GM13977 (cell line): ENCODE results near the gene UGT1A6.
"Not testable (repeated sequence)": the region's sequence is repeated elsewhere in the genome, so short reads cannot be mapped to it uniquely, and the experiment has no call there.

Experiments
- DNase-seq: peaks from one replicate; pipeline ENCODE4 v3.0.0; 2012; ENCODE audit warnings: low spot score
- in situ Hi-C: fragments of 300-500 bp; cut with MboI; formaldehyde crosslinking; loops from one replicate; pipeline ENCODE4 v1.12.0; 2022; ENCODE audit warnings: low sequenced_read_pairs, low pct_unique_long_range_greater_than_20kb, mixed read lengths, inconsistent platforms; ENCODE audit not compliant: unreplicated experiment
- TF ChIP-seq, protein P1 (sequence below): IDR thresholded peaks from 2 replicates; pipeline ENCODE4 v1.5.1; 2012; ENCODE audit warnings: mild to moderate bottlenecking, control low read depth; ENCODE audit not compliant: insufficient read depth; ENCODE audit errors: extremely low read depth, missing control alignments

Gene UGT1A6

DNA sequence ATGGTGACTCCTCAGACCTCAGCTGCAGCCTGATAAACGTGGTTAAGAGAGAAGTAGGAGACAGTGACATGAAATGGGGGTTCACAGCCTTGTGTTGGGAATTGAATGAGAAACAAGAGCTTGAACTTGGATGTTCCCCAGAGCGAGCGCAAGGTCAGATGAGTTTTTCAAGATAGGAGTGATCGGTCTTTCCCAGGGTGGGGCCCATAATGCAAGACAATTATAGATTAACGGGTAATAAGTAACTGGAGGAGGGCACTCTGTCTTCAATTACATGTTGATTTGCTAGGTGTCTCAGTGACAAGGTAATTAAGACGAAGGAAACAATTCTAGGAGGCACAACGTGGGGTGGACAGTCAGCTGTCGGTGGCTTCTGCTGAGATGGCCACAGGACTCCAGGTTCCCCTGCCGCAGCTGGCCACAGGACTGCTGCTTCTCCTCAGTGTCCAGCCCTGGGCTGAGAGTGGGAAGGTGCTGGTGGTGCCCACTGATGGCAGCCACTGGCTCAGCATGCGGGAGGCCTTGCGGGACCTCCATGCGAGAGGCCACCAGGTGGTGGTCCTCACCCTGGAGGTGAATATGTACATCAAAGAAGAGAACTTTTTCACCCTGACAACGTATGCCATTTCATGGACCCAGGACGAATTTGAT lies 20.0 kb downstream of the UGT1A6 start, which contains the start of gene UGT1A5:
TSS of gene UGT1A5 (plus strand) at position 297 of the 651 bp plus-strand sequence. CDS start at position 382, 85 bp downstream.
- no peak for DNase-seq
- TF ChIP-seq, protein P1, sequence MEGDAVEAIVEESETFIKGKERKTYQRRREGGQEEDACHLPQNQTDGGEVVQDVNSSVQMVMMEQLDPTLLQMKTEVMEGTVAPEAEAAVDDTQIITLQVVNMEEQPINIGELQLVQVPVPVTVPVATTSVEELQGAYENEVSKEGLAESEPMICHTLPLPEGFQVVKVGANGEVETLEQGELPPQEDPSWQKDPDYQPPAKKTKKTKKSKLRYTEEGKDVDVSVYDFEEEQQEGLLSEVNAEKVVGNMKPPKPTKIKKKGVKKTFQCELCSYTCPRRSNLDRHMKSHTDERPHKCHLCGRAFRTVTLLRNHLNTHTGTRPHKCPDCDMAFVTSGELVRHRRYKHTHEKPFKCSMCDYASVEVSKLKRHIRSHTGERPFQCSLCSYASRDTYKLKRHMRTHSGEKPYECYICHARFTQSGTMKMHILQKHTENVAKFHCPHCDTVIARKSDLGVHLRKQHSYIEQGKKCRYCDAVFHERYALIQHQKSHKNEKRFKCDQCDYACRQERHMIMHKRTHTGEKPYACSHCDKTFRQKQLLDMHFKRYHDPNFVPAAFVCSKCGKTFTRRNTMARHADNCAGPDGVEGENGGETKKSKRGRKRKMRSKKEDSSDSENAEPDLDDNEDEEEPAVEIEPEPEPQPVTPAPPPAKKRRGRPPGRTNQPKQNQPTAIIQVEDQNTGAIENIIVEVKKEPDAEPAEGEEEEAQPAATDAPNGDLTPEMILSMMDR = no peak
- in situ Hi-C loops = loop anchor here (25.0 kb wide), 1 partner anchor 225 kb away; no protein-coding TSS in a partner anchor

DNA sequence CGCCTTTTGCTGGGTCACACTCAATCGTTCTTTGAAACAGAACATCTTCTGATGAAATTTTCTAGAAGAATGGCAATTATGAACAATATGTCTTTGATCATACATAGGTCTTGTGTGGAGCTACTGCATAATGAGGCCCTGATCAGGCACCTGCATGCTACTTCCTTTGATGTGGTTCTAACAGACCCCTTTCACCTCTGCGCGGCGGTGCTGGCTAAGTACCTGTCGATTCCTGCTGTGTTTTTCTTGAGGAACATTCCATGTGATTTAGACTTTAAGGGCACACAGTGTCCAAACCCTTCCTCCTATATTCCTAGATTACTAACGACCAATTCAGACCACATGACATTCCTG lies 20.5 kb downstream of the UGT1A6 start:
- no peak for DNase-seq
- in situ Hi-C loops = loop anchor here (25.0 kb wide), 1 partner anchor 226 kb away; no protein-coding TSS in a partner anchor
- TF ChIP-seq, protein P1 = no peak

DNA sequence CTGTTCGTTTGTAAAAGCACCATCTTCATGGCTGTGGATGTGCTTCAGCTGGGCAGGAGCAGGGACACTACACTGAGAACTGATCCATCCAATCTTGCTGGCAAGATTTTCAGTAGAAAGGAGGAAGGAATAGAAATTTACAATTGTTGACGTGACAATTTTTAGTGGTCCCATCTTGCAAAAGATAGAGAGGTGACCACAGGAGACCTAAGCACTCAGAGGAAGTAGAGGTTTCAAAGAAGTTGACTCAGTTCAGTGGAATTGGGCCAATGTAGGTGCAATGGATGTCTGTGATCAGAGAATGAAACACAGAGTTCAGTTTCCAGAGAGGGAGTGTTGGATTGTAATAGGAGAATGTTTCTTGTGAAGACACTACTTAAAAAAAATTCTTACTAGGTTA lies 21.4 kb downstream of the UGT1A6 start:
- TF ChIP-seq, protein P1 = no peak
- no peak for DNase-seq
- in situ Hi-C loops = loop anchor here (25.0 kb wide), 1 partner anchor 227 kb away; no protein-coding TSS in a partner anchor

DNA sequence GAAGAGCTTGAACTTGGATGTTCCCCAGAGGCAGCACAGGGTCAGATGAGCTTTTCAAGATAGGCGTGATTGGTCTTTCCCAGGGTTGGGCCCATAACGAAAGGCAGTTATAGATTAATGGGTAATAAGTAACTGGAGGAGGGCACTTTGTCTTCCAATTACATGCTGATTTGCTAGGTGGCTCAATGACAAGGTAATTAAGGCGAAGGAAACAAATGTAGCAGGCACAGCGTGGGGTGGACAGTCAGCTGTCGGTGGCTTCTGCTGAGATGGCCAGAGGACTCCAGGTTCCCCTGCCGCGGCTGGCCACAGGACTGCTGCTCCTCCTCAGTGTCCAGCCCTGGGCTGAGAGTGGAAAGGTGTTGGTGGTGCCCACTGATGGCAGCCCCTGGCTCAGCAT lies 25.9 kb downstream of the UGT1A6 start, which contains the start of gene UGT1A4:
TSS of gene UGT1A4 (plus strand) at position 185 of the 400 bp plus-strand sequence. CDS start at position 270, 85 bp downstream.
- DNase-seq = no peak
- TF ChIP-seq, protein P1 = no peak
- in situ Hi-C loops = loop anchor here (25.0 kb wide), 1 partner anchor 231 kb away; no protein-coding TSS in a partner anchor

DNA sequence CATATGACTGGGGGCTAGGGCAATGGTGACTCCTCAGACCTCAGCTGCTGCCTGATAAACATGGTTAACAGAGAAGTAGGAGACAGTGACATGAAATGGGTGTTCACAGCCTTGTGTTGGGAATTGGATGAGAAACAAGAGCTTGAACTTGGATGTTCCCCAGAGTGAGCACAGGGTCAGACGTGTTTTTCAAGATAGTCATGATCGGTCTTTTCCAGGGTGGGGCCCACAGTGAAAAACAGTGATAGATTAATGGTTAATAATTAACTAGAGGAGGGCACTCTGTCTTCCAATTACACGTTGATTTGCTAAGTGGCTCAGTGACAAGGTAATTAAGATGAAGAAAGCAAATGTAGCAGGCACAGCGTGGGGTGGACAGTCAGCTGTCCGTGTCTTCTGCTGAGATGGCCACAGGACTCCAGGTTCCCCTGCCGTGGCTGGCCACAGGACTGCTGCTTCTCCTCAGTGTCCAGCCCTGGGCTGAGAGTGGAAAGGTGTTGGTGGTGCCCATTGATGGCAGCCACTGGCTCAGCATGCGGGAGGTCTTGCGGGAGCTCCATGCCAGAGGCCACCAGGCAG lies 36.1 kb downstream of the UGT1A6 start, which contains the start of gene UGT1A3:
TSS of gene UGT1A3 (plus strand) at position 320 of the 579 bp plus-strand sequence. CDS start at position 405, 85 bp downstream.
- in situ Hi-C loops = no loop called here
- DNase-seq = no peak
- TF ChIP-seq, protein P1 = no peak

DNA sequence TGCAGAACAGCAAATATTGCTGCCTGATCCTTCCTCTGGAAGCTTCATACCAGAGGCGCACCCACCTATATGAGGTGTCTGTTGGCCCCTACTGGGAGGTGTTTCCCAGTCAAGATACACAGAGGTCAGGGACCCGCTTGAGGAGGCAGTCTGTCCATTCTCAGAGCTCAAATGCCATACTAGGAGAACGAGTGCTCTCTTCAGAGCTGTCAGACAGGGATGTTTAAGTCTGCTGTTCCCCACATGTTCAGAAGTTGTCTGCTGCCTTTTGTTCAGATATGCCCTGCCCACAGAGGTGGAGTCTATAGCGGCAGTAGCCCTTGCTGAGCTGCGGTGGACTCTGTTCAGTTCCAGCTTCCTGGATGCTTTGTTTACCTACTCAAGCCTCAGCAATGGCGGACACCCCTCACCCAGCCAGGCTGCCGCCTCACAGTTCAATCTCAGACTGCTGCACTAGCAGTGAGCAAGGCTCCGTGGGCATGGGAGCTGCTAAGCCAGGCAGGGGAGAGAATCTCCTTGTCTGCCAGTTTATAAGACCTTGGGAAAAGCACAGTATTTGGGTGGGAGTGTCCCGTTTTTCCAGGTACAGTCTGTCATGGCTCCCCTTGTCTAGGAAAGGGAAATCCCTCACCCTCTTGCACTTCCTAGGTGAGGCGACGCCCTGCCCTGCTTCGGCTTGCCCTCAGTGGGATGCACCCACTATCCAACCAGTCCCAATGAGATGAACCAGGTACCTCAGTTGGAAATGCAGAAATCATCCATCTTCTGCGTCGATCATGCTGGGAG lies 44.4 kb downstream of the UGT1A6 start:
- in situ Hi-C loops, DNase-seq: not testable (repeated sequence)
